Measurements from ENCODE around the gene CASKIN2.

The CASKIN2 gene

DNA sequence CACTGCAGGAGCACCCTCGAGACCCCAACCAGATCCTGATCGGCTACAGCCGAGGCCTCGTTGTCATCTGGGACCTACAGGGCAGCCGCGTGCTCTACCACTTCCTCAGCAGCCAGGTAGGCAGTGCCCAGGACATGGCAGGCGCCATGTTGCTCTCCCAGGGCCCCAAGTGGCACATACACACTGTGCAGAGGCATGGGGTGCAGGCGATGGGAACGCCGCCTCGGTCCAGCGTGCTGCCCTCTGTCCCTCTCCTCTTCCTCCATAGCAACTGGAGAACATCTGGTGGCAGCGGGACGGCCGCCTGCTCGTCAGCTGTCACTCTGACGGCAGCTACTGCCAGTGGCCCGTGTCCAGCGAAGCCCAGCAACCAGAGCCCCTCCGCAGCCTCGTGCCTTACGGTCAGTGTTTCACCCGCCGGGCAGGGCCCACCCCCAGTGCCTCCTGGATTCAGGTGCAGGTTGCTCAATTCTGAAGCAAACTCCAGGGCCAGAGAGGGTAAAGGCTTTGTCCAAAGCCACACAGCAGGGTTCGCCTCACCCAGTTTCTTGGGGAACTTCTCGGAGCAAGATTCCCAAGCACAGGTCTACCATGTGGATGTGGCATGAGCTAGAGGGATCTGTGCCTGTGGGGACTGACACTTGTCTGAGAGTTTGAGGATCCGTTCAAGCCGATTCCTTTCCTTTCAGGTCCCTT, 47.9 kb upstream of the CASKIN2 start:
- Histone ChIP-seq H3K4me2 (ENCODE audit: low read length) (no peak overlapping the region), H3K4me1 (ENCODE audit: control insufficient read depth, low read length) (peaks cover 10% of the 10 kb centered on the region), H3K4me3 (ENCODE audit: low read length) (no peak overlapping the region), H3K79me2 (ENCODE audit: control insufficient read depth, low read length) (no peaks in the 10 kb centered on the region), H3K36me3 (ENCODE audit: control insufficient read depth, low read length) (no peaks in the 10 kb centered on the region), H3F3A (ENCODE audit: control insufficient read depth, insufficient read depth) (no peaks in the 10 kb centered on the region), H4K20me1 (ENCODE audit: control insufficient read depth, insufficient read depth, low read depth, low read length) (no peaks in the 10 kb centered on the region), H3K9me2 (replicated peaks; ENCODE audit: control insufficient read depth, low read length) (no peaks in the 10 kb centered on the region), H3K9me3 (ENCODE audit: control insufficient read depth, insufficient read depth, low read length) (no peaks in the 10 kb centered on the region), H3K27ac (ENCODE audit: low read depth, low read length) (no peak overlapping the region), H3K27me3 (ENCODE audit: control insufficient read depth, low read length) (no peaks in the 10 kb centered on the region)
- TF ChIP-seq EZH2phosphoT487 (IDR thresholded peaks at IDR 0.05; ENCODE audit: borderline replicate concordance, low read length) (no peak), CTCF (IDR thresholded peaks at IDR 0.05; ENCODE audit: low read depth, low read length, poor library complexity, severe bottlenecking) (no peak)

DNA sequence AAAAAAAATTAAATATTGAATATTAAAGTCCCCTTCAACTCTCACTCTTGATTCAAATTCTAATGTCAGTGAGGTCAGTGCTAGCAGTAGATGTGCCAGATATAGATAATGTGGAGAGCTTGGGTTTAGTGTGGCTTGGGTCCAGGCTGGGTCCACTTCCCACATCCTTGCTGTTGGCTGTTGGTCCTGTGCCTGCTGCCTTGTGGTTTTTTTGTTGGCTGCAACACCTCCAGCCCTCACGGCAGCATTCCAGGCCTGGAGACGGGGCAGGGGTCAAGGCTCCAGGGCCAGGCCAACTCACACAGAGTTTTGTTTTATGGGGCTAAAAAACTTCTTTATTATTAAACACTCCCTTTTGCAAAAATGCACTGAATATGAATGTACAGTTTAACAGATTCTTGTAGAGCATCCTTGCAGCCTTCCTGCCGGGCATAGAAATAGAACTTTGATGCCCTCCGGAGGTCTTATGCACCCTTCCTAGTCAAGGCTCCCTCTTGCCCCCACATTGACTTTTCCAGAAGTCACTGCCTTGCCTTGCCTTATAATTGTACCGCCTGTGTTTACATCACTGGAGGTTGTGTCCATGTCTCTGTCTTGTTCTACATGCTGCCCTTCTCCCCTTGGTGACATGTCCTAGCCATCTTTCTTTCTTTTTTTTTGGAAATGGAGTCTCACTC, 46.7 kb upstream of the CASKIN2 start:
- Histone ChIP-seq H3K27me3 (ENCODE audit: control insufficient read depth, low read length) (no peaks in the 10 kb centered on the region), H3K27ac (ENCODE audit: low read depth, low read length) (no peak overlapping the region), H3K9me2 (replicated peaks; ENCODE audit: control insufficient read depth, low read length) (no peaks in the 10 kb centered on the region), H3K4me1 (ENCODE audit: control insufficient read depth, low read length) (peaks cover 9% of the 10 kb centered on the region), H3K36me3 (ENCODE audit: control insufficient read depth, low read length) (no peaks in the 10 kb centered on the region), H4K20me1 (ENCODE audit: control insufficient read depth, insufficient read depth, low read depth, low read length) (no peaks in the 10 kb centered on the region), H3K4me2 (ENCODE audit: low read length) (no peak overlapping the region), H3K9me3 (ENCODE audit: control insufficient read depth, insufficient read depth, low read length) (no peaks in the 10 kb centered on the region), H3K4me3 (ENCODE audit: low read length) (no peak overlapping the region), H3F3A (ENCODE audit: control insufficient read depth, insufficient read depth) (no peaks in the 10 kb centered on the region), H3K79me2 (ENCODE audit: control insufficient read depth, low read length) (no peaks in the 10 kb centered on the region)
- no peak for TF ChIP-seq CTCF (IDR thresholded peaks at IDR 0.05; ENCODE audit: low read depth, low read length, poor library complexity, severe bottlenecking)
- TF ChIP-seq EZH2phosphoT487 (IDR thresholded peaks at IDR 0.05; ENCODE audit: borderline replicate concordance, low read length), result no peak

DNA sequence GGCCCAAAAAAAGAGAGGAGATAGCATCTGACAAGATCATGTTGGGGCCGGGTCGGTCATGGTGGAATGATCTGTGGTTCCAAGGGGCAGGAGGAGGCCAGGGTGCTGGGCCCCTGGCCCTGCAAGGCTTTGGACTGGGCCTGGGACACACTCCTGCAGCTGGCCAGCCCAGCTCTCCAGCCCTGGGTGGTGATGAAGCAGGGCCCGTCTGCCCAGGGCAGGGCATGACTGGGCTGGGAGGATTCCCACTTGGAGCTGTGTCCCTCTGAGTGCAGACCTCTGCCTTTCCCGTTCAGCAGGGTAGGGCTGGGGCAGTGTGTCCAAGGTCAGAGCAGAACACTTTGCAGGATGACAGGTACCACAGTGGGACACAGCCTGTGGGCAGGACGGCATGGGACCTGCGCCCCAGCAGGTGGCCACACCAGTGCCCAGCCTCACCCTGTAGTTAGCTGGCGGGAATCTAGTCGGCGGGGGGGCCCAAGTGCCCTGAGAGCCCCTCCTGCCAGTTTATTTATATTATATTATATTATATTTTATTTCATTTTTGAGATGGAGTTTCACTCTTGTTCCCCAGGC, 44.7 kb upstream of the CASKIN2 start:
- H3F3A ChIP-seq (ENCODE audit: control insufficient read depth, insufficient read depth), result no peaks in the 10 kb centered on the region
- H3K4me3 ChIP-seq (ENCODE audit: low read length), result no peak overlapping the region
- no peak overlapping the region for H3K4me2 ChIP-seq (ENCODE audit: low read length)
- H3K9me2 ChIP-seq (replicated peaks; ENCODE audit: control insufficient read depth, low read length), result no peaks in the 10 kb centered on the region
- H3K4me1 ChIP-seq (ENCODE audit: control insufficient read depth, low read length), result no peaks in the 10 kb centered on the region
- no peaks in the 10 kb centered on the region for H3K79me2 ChIP-seq (ENCODE audit: control insufficient read depth, low read length)
- no peaks in the 10 kb centered on the region for H4K20me1 ChIP-seq (ENCODE audit: control insufficient read depth, insufficient read depth, low read depth, low read length)
- no peaks in the 10 kb centered on the region for H3K36me3 ChIP-seq (ENCODE audit: control insufficient read depth, low read length)
- H3K27me3 ChIP-seq (ENCODE audit: control insufficient read depth, low read length), result no peaks in the 10 kb centered on the region
- H3K9me3 ChIP-seq (ENCODE audit: control insufficient read depth, insufficient read depth, low read length), result no peaks in the 10 kb centered on the region
- H3K27ac ChIP-seq (ENCODE audit: low read depth, low read length), result no peak overlapping the region
- no peak for TF ChIP-seq CTCF (IDR thresholded peaks at IDR 0.05; ENCODE audit: low read depth, low read length, poor library complexity, severe bottlenecking)
- TF ChIP-seq EZH2phosphoT487 (IDR thresholded peaks at IDR 0.05; ENCODE audit: borderline replicate concordance, low read length), result no peak
